GM19240 (cell line): ENCODE data around the gene TTYH2.
A peak's percentile ranks its signal among the peaks of the same experiment; 100 is the strongest.
"Not testable (repeated sequence)": the region's sequence is repeated elsewhere in the genome, so short reads cannot be mapped to it uniquely, and the experiment has no call there.

Source experiments
- DNase-seq: peaks from one replicate; pipeline ENCODE4 v3.0.0; 2011; ENCODE audit warnings: low spot score; ENCODE audit not compliant: insufficient read length

Gene TTYH2, protein sequence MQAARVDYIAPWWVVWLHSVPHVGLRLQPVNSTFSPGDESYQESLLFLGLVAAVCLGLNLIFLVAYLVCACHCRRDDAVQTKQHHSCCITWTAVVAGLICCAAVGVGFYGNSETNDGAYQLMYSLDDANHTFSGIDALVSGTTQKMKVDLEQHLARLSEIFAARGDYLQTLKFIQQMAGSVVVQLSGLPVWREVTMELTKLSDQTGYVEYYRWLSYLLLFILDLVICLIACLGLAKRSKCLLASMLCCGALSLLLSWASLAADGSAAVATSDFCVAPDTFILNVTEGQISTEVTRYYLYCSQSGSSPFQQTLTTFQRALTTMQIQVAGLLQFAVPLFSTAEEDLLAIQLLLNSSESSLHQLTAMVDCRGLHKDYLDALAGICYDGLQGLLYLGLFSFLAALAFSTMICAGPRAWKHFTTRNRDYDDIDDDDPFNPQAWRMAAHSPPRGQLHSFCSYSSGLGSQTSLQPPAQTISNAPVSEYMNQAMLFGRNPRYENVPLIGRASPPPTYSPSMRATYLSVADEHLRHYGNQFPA

DNA sequence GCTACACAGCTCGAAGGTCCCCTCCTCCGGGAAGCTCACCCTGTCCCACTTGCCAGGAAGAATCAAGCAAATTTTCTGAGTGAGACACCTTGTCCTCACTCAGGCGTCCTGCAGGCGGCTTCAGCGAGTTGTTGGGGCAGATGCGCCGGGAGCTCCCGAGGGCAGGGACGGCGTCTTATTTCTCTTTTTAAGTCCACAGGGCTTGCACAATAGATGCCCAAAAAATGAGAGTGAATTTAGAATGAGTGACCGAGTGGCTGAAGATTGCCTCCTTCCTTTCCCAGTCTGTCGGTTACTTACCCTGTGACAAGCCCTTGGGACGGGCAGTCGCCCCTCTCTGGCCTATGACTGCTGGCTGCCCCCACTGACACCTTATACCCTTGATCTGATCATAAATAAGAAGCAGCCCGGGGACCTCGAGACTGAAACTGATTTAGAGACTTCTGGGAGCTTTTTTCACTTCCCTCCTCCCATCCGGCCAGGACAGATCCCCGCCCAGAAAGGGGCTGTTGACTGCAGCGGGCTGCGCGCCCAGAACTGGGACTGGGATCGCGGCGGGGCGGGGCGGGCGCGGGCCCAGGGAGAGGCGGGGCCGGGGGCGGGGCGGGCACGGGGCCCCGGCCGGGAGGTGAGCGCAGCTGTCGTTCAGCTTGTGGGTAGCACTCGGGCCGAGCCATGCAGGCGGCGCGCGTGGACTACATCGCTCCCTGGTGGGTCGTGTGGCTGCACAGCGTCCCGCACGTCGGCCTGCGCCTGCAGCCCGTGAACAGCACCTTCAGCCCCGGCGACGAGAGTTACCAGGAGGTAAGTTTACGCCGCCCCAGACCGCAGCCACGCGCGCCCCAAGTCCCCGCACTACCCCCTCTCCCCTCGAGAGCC lies at the start of gene TTYH2:
Gene TTYH2, plus strand, starts transcription at position 659 of the 879 bp plus-strand sequence. Its CDS starts 17 bp downstream, at position 676.
- DNase-seq = peak; percentile 38

GRCh38 chr17:74163836-74164235 lies 49.5 kb upstream of the TTYH2 start:
- no peak for DNase-seq

- no peak for DNase-seq
These were observed 48.8 kb upstream of the TTYH2 start for GRCh38 chr17:74164446-74165045.

DNA sequence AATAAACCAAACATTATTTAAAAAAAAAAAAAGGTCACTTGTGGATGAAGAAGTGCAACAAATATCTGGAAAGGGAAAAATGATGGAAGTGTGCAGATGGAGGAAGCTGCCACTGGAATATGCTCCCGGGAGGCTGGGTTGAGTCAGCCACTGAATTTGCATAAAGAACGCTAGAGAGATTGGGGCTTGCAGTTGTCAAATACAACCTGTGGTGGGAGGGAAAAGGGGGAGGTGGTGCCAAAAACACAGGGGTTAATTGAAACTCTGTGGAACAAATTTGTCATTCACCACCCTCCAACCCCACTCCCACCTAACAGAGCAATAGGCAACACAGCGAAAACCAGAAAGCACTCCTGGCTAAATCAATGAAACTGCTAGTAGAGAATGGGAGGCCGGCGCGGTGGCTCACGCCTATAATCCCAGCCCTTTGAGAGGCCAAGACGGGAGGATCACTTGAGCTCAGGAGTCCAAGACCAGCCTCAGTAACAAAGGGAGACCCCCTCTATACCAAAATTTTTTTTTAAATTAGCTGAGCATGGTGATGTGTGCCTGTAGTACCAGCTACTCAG lies 47.5 kb upstream of the TTYH2 start:
- DNase-seq = no peak

DNA sequence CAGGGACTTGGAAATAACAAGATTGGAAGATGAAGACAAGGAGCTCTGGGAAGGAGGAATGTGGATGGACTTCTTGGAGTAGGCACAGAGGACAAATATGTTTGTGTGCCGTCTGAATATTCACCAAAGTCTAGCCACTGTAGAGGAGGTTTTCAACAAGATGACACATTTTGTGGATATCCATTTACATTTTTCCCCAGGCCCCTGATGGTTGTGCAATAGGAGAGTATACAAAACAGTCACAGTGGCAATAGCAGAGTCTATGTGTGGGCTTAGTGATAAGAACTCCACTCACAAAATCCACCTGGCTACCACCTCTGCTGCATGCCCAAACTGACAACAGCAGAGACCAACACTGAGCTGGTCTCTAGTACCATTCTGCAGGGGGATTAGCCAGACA lies 42.4 kb upstream of the TTYH2 start:
- DNase-seq = no peak

DNA sequence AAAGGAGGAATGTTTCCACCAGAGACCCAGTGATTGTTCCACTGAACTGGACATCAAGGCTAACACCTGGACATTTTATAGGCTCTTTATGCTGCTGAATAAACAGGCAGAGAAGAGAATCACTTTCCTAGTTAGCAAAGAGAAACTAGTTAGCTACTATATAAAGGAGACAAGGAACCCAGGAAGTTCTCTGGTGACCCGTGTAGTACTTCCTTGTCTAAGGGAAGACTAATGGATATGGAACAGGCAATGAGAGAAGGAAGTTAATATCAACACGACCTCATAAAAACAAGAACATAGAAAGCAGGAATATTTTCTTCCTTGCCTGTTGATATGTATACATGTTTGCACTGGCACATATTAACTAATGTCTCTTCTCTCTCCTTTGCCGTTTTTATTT lies 40.7 kb upstream of the TTYH2 start:
- DNase-seq = no peak

GRCh38 chr17:74176546-74177001 lies 36.8 kb upstream of the TTYH2 start:
- DNase-seq = peak; percentile 46

DNA sequence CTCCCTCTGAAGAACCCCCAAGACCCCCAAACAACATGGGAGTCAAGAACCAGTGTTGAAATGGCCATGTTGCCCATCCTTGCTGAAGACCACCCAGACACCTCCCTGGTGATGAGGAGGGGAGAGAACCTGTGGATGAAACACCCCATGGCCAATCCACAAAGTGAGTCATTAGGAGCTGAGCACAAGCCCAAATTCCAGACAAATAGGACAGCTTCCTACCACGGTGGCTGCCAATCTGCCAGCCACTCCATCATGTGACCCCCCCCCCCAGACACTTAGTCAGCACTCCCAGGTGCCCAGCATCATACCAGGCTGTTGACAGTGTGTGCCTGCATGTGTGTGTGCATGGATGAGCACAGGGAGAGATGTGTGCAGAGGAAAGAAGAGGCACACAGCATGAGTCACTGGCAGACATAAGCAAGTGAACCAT lies 36.3 kb upstream of the TTYH2 start:
- DNase-seq = no peak

- no peak for DNase-seq
These were observed 33.8 kb upstream of the TTYH2 start for GRCh38 chr17:74179576-74179975.

GRCh38 chr17:74180336-74180735 lies 33.0 kb upstream of the TTYH2 start:
- DNase-seq = no peak

GRCh38 chr17:74181341-74181740 lies 32.0 kb upstream of the TTYH2 start:
- no peak for DNase-seq

DNA sequence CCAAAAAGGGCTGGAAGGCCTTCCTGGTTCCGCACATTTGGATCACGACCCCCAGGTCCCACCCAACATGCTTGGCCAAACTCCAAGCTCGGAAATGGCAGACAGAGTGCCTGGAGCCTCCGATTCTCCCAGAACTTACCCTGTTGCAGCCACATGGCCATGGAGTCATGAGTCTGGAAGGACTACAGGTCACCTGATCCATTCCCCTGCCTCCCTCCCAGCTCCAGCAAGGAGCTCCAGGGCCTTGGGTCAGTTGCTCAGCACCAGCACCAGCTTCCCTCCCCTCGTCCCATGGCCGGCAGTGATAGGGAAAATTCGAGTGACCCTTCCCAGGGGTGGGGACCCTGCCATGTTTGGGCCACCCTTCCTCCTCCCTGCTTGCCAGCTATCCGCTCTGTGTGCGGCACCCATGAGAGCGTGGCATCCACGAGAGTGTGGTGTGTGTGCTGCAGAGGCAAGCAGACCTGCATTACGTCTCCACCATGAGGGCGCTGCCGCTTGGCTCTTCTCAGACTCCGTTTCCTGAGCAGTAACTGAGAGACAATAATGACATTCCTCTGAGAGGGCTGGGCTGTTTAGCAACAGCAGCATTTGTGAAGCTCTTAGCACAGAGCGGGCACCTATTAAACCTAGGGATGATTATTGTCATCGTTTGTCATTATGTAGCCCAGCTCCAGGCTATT lies 31.2 kb upstream of the TTYH2 start:
- DNase-seq = no peak

DNA sequence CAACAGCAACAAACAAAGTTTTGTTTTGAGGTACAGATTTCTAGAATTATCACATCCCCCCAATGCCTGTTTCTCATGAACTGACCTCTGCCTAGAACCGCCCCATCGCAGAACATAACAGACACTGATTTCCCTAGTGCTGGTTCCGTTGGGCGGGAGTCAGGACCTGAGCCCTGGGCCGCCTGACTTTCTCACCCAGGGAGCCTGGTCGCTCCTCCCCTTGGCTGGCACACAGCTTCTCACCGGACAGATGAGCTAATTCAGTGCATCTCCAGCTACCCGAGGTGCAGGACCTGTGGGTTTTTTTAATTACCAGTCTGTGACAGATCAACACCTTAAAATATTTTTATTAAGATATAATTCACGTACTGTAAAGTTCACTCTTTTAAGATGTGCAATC lies 30.0 kb upstream of the TTYH2 start:
- DNase-seq = no peak

DNA sequence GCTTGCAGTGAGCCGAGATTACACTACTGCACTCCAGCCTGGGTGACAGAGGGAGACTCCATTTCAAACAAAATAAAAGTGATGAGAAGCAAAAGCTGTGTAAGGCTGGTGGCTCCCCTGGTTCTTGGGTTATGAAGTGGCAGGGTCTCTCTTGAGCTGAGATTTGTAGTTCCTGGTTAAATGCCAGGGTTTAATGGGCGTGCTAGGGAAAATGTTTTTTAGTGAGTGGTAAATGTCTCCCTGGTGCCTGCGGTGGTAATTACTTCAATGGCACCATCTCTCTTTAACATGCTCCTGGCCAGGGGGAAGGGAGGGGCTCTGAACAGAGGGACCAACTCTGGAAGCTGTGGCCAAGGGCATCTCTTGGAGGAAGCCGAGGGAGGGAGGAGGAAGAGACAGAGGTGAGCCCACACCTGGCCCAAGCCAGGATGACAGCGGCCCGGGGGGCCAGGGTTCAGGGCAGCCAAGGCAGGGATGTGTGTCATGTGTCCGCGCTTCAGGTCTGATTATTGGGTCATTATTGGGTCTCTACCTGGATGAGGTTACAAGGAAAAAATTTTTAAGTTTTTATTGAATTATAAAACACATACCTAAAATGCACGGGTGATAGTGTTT lies 27.7 kb upstream of the TTYH2 start:
- DNase-seq = no peak

DNA sequence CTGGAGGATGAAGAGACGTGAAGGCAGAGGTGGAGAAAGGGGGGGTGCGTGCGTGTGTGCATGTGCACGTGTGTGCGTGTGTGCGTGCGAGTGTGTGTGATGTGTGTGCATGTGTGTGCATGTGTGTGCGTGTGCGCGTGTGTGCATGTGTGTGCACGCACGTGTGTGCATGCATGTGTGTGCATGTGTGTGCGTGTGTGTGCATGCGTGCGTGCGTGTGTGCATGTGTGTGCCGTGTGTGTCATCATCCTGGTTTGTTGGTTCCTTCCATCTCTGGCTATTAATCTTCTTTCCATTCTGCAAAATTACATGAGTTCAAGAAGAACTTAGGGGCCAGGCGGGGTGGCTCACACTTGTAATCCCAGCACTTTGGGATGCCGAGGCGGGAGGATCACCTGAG lies 26.9 kb upstream of the TTYH2 start:
- DNase-seq = no peak

DNA sequence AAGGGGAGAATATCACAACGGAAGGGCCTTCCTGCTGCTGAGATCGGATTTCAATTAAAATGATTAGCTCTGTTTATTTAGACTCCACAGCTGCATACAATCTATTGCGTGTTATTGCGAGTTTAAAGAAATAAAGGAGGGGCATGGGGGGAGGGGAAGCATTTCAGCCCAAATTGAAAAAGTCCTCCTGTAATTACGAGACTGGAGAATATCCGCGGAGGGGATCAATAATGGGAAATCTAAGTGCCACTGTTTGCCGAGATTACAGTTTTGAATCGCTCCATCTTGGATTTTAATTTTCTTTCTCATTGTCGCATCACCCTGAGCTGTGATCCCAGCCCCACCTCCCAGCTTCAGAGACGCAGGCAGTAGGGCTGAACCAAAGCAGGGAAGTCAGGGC lies 25.6 kb upstream of the TTYH2 start:
- DNase-seq = no peak

DNA sequence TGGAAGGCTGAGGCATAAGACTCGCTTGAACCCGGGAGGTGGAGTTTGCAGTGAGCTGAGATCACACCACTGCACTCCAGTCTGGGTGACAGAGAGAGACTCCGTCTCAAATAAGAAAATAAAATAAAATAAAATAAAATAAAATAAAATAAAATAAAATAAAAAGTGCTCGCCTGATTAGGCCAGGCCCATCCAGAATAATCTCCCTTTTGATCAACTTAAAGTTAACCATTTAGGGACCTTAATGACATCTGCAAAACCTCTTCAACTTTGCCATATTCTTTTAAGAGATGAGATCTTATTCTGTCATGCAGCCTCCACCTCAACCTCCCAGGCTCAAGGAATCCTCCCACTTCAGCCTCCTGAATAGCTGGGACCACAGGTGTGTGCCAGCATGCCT lies 24.7 kb upstream of the TTYH2 start:
- DNase-seq = not testable (repeated sequence)

DNA sequence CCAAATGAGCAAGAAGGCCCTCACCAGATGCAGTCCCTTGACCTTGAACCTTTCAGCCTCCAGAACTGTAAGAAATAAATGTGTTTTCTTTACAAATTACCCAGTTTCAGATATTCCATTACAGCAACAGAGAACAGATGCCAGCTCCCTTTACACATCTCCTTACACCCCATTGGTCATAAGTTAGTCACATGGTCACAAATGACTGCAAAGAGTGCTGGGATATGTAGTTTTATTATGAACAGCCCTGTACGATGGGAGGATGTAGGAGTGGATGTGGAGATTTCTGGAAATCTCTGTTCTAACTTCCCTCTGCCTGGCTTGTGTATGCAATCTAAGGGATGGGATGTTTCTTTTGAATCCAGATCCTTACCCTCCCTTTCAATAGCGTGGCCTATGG lies 23.2 kb upstream of the TTYH2 start:
- no peak for DNase-seq

- DNase-seq = no peak
These were observed 22.5 kb upstream of the TTYH2 start for GRCh38 chr17:74190807-74191406.
